ENCODE data around the gene MEGF10.

The MEGF10 gene

GRCh38 chr5:127342364-127342763, 51.8 kb downstream of the MEGF10 start:
- Histone ChIP-seq H3K4me1 (ENCODE audit: control insufficient read depth in 1 of 2, insufficient read depth in 2 of 2, low read length in 2 of 2) (no peaks in the 10 kb centered on the region), H3K9ac (ENCODE audit: low read depth in 1 of 2, low read length in 2 of 2) (no peak overlapping the region), H3K4me3 (ENCODE audit: low read depth in 1 of 2, low read length in 2 of 2) (no peak overlapping the region), H3K27ac (ENCODE audit: low read depth, low read length) (no peak overlapping the region), H3K27me3 (ENCODE audit: control insufficient read depth in 1 of 2, insufficient read depth in 2 of 2, low read length in 2 of 2) (no peaks in the 10 kb centered on the region), H3K36me3 (ENCODE audit: control insufficient read depth in 1 of 2, insufficient read depth in 2 of 2, low read length in 2 of 2) (no peaks in the 10 kb centered on the region), H3K9me3 (ENCODE audit: control insufficient read depth in 1 of 2, low read length in 2 of 2) (no peaks in the 10 kb centered on the region)

- no peaks in the 10 kb centered on the region for H3K4me1 ChIP-seq (ENCODE audit: control insufficient read depth in 1 of 2, insufficient read depth in 2 of 2, low read length in 2 of 2)
- no peaks in the 10 kb centered on the region for H3K9me3 ChIP-seq (ENCODE audit: control insufficient read depth in 1 of 2, low read length in 2 of 2)
- no peak overlapping the region for H3K9ac ChIP-seq (ENCODE audit: low read depth in 1 of 2, low read length in 2 of 2)
- H3K4me3 ChIP-seq (ENCODE audit: low read depth in 1 of 2, low read length in 2 of 2), result no peak overlapping the region
- no peaks in the 10 kb centered on the region for H3K36me3 ChIP-seq (ENCODE audit: control insufficient read depth in 1 of 2, insufficient read depth in 2 of 2, low read length in 2 of 2)
- no peaks in the 10 kb centered on the region for H3K27me3 ChIP-seq (ENCODE audit: control insufficient read depth in 1 of 2, insufficient read depth in 2 of 2, low read length in 2 of 2)
- H3K27ac ChIP-seq (ENCODE audit: low read depth, low read length), result no peak overlapping the region
Measured at GRCh38 chr5:127343313-127343712, 52.7 kb downstream of the MEGF10 start.

- H3K9ac ChIP-seq (ENCODE audit: low read depth in 1 of 2, low read length in 2 of 2), result no peak overlapping the region
- H3K4me1 ChIP-seq (ENCODE audit: control insufficient read depth in 1 of 2, insufficient read depth in 2 of 2, low read length in 2 of 2), result no peaks in the 10 kb centered on the region
- H3K9me3 ChIP-seq (ENCODE audit: control insufficient read depth in 1 of 2, low read length in 2 of 2), result no peaks in the 10 kb centered on the region
- H3K4me3 ChIP-seq (ENCODE audit: low read depth in 1 of 2, low read length in 2 of 2), result no peak overlapping the region
- no peaks in the 10 kb centered on the region for H3K27me3 ChIP-seq (ENCODE audit: control insufficient read depth in 1 of 2, insufficient read depth in 2 of 2, low read length in 2 of 2)
- H3K27ac ChIP-seq (ENCODE audit: low read depth, low read length), result no peak overlapping the region
- H3K36me3 ChIP-seq (ENCODE audit: control insufficient read depth in 1 of 2, insufficient read depth in 2 of 2, low read length in 2 of 2), result no peaks in the 10 kb centered on the region
Measured at GRCh38 chr5:127343866-127344265, 53.3 kb downstream of the MEGF10 start.

GRCh38 chr5:127344931-127345330, 54.3 kb downstream of the MEGF10 start:
- no peak overlapping the region for H3K27ac ChIP-seq (ENCODE audit: low read depth, low read length)
- H3K4me1 ChIP-seq (ENCODE audit: control insufficient read depth in 1 of 2, insufficient read depth in 2 of 2, low read length in 2 of 2), result no peaks in the 10 kb centered on the region
- no peak overlapping the region for H3K4me3 ChIP-seq (ENCODE audit: low read depth in 1 of 2, low read length in 2 of 2)
- H3K9me3 ChIP-seq (ENCODE audit: control insufficient read depth in 1 of 2, low read length in 2 of 2), result no peaks in the 10 kb centered on the region
- H3K36me3 ChIP-seq (ENCODE audit: control insufficient read depth in 1 of 2, insufficient read depth in 2 of 2, low read length in 2 of 2), result no peaks in the 10 kb centered on the region
- no peaks in the 10 kb centered on the region for H3K27me3 ChIP-seq (ENCODE audit: control insufficient read depth in 1 of 2, insufficient read depth in 2 of 2, low read length in 2 of 2)
- no peak overlapping the region for H3K9ac ChIP-seq (ENCODE audit: low read depth in 1 of 2, low read length in 2 of 2)

- Histone ChIP-seq H3K27me3 (ENCODE audit: control insufficient read depth in 1 of 2, insufficient read depth in 2 of 2, low read length in 2 of 2) (no peaks in the 10 kb centered on the region), H3K4me1 (ENCODE audit: control insufficient read depth in 1 of 2, insufficient read depth in 2 of 2, low read length in 2 of 2) (peaks cover 14 to 18% of the 10 kb centered on the region in 2 donors), H3K27ac (ENCODE audit: low read depth, low read length) (no peak overlapping the region), H3K4me3 (ENCODE audit: low read depth in 1 of 2, low read length in 2 of 2) (no peak overlapping the region), H3K36me3 (ENCODE audit: control insufficient read depth in 1 of 2, insufficient read depth in 2 of 2, low read length in 2 of 2) (no peaks in the 10 kb centered on the region), H3K9ac (ENCODE audit: low read depth in 1 of 2, low read length in 2 of 2) (no peak overlapping the region), H3K9me3 (ENCODE audit: control insufficient read depth in 1 of 2, low read length in 2 of 2) (no peaks in the 10 kb centered on the region)
Measured at GRCh38 chr5:127351418-127351817, 60.8 kb downstream of the MEGF10 start.

GRCh38 chr5:127352068-127352467, 61.5 kb downstream of the MEGF10 start:
- Histone ChIP-seq H3K36me3 (ENCODE audit: control insufficient read depth in 1 of 2, insufficient read depth in 2 of 2, low read length in 2 of 2) (no peaks in the 10 kb centered on the region), H3K4me3 (ENCODE audit: low read depth in 1 of 2, low read length in 2 of 2) (no peak overlapping the region), H3K9me3 (ENCODE audit: control insufficient read depth in 1 of 2, low read length in 2 of 2) (no peaks in the 10 kb centered on the region), H3K9ac (ENCODE audit: low read depth in 1 of 2, low read length in 2 of 2) (no peak overlapping the region), H3K27me3 (ENCODE audit: control insufficient read depth in 1 of 2, insufficient read depth in 2 of 2, low read length in 2 of 2) (no peaks in the 10 kb centered on the region), H3K4me1 (ENCODE audit: control insufficient read depth in 1 of 2, insufficient read depth in 2 of 2, low read length in 2 of 2) (peaks cover 14 to 18% of the 10 kb centered on the region in 2 donors), H3K27ac (ENCODE audit: low read depth, low read length) (no peak overlapping the region)

- no peak overlapping the region for H3K27ac ChIP-seq (ENCODE audit: low read depth, low read length)
- peaks cover 14 to 18% of the 10 kb centered on the region in 2 donors for H3K4me1 ChIP-seq (ENCODE audit: control insufficient read depth in 1 of 2, insufficient read depth in 2 of 2, low read length in 2 of 2)
- no peaks in the 10 kb centered on the region for H3K27me3 ChIP-seq (ENCODE audit: control insufficient read depth in 1 of 2, insufficient read depth in 2 of 2, low read length in 2 of 2)
- H3K9ac ChIP-seq (ENCODE audit: low read depth in 1 of 2, low read length in 2 of 2), result no peak overlapping the region
- no peaks in the 10 kb centered on the region for H3K9me3 ChIP-seq (ENCODE audit: control insufficient read depth in 1 of 2, low read length in 2 of 2)
- no peaks in the 10 kb centered on the region for H3K36me3 ChIP-seq (ENCODE audit: control insufficient read depth in 1 of 2, insufficient read depth in 2 of 2, low read length in 2 of 2)
- peak overlapping the region in 1 of 2 donors; percentile 13 for H3K4me3 ChIP-seq (ENCODE audit: low read depth in 1 of 2, low read length in 2 of 2)
Measured at GRCh38 chr5:127353327-127353726, 62.7 kb downstream of the MEGF10 start.

- Histone ChIP-seq H3K27ac (ENCODE audit: low read depth, low read length) (no peak overlapping the region), H3K36me3 (ENCODE audit: control insufficient read depth in 1 of 2, insufficient read depth in 2 of 2, low read length in 2 of 2) (no peaks in the 10 kb centered on the region), H3K9ac (ENCODE audit: low read depth in 1 of 2, low read length in 2 of 2) (no peak overlapping the region), H3K4me1 (ENCODE audit: control insufficient read depth in 1 of 2, insufficient read depth in 2 of 2, low read length in 2 of 2) (peaks cover 14 to 18% of the 10 kb centered on the region in 2 donors), H3K9me3 (ENCODE audit: control insufficient read depth in 1 of 2, low read length in 2 of 2) (no peaks in the 10 kb centered on the region), H3K27me3 (ENCODE audit: control insufficient read depth in 1 of 2, insufficient read depth in 2 of 2, low read length in 2 of 2) (no peaks in the 10 kb centered on the region), H3K4me3 (ENCODE audit: low read depth in 1 of 2, low read length in 2 of 2) (peak overlapping the region in 1 of 2 donors; percentile 13)
Measured at GRCh38 chr5:127353796-127354195, 63.2 kb downstream of the MEGF10 start.

GRCh38 chr5:127355337-127355736, 64.7 kb downstream of the MEGF10 start:
- Histone ChIP-seq H3K27me3 (ENCODE audit: control insufficient read depth in 1 of 2, insufficient read depth in 2 of 2, low read length in 2 of 2) (no peaks in the 10 kb centered on the region), H3K9me3 (ENCODE audit: control insufficient read depth in 1 of 2, low read length in 2 of 2) (no peaks in the 10 kb centered on the region), H3K9ac (ENCODE audit: low read depth in 1 of 2, low read length in 2 of 2) (no peak overlapping the region), H3K4me3 (ENCODE audit: low read depth in 1 of 2, low read length in 2 of 2) (no peak overlapping the region), H3K4me1 (ENCODE audit: control insufficient read depth in 1 of 2, insufficient read depth in 2 of 2, low read length in 2 of 2) (peaks cover 14 to 24% of the 10 kb centered on the region in 2 donors), H3K27ac (ENCODE audit: low read depth, low read length) (no peak overlapping the region), H3K36me3 (ENCODE audit: control insufficient read depth in 1 of 2, insufficient read depth in 2 of 2, low read length in 2 of 2) (no peaks in the 10 kb centered on the region)

GRCh38 chr5:127358284-127358683, 67.7 kb downstream of the MEGF10 start:
- Histone ChIP-seq H3K9me3 (ENCODE audit: control insufficient read depth in 1 of 2, low read length in 2 of 2) (no peaks in the 10 kb centered on the region), H3K4me3 (ENCODE audit: low read depth in 1 of 2, low read length in 2 of 2) (no peak overlapping the region), H3K9ac (ENCODE audit: low read depth in 1 of 2, low read length in 2 of 2) (no peak overlapping the region), H3K27me3 (ENCODE audit: control insufficient read depth in 1 of 2, insufficient read depth in 2 of 2, low read length in 2 of 2) (no peaks in the 10 kb centered on the region), H3K4me1 (ENCODE audit: control insufficient read depth in 1 of 2, insufficient read depth in 2 of 2, low read length in 2 of 2) (peaks cover 13 to 24% of the 10 kb centered on the region in 2 donors), H3K27ac (ENCODE audit: low read depth, low read length) (no peak overlapping the region), H3K36me3 (ENCODE audit: control insufficient read depth in 1 of 2, insufficient read depth in 2 of 2, low read length in 2 of 2) (no peaks in the 10 kb centered on the region)

GRCh38 chr5:127358740-127359139, 68.1 kb downstream of the MEGF10 start:
- Histone ChIP-seq H3K4me1 (ENCODE audit: control insufficient read depth in 1 of 2, insufficient read depth in 2 of 2, low read length in 2 of 2) (peaks cover 11 to 22% of the 10 kb centered on the region in 2 donors), H3K4me3 (ENCODE audit: low read depth in 1 of 2, low read length in 2 of 2) (no peak overlapping the region), H3K27me3 (ENCODE audit: control insufficient read depth in 1 of 2, insufficient read depth in 2 of 2, low read length in 2 of 2) (no peaks in the 10 kb centered on the region), H3K9me3 (ENCODE audit: control insufficient read depth in 1 of 2, low read length in 2 of 2) (no peaks in the 10 kb centered on the region), H3K9ac (ENCODE audit: low read depth in 1 of 2, low read length in 2 of 2) (no peak overlapping the region), H3K36me3 (ENCODE audit: control insufficient read depth in 1 of 2, insufficient read depth in 2 of 2, low read length in 2 of 2) (no peaks in the 10 kb centered on the region), H3K27ac (ENCODE audit: low read depth, low read length) (no peak overlapping the region)
